ENCODE results near the gene GYPC.

The GYPC gene

DNA sequence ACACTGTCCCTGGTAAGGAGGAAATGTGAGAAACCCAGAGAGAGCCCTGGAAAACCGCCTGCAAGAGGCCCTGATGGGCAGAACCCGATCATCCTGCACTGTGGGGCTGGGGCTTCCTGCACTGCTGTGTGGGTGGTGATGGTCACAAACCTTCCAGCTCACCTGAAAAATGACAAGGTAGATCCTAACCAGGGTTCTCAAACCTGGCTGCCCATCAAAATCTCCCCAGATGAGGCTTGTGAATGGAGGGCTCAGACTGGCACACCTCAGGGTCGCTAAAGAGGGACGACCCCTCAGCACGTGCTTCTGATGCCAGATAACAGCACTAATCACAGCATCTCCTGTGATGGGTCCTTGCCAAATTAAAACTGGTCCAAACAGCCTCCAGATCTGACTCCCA, 74.7 kb downstream of the GYPC start:
- DNase-seq (ENCODE audit: low read depth, low spot score) = no peak

GRCh38 chr2:126731353-126731752, 75.4 kb downstream of the GYPC start:
- DNase-seq (ENCODE audit: low read depth, low spot score) = no peak

GRCh38 chr2:126732682-126733245, 76.8 kb downstream of the GYPC start:
- DNase-seq (ENCODE audit: low read depth, low spot score) = no peak

GRCh38 chr2:126733795-126734194, 77.8 kb downstream of the GYPC start:
- DNase-seq (ENCODE audit: low read depth, low spot score) = no peak

DNA sequence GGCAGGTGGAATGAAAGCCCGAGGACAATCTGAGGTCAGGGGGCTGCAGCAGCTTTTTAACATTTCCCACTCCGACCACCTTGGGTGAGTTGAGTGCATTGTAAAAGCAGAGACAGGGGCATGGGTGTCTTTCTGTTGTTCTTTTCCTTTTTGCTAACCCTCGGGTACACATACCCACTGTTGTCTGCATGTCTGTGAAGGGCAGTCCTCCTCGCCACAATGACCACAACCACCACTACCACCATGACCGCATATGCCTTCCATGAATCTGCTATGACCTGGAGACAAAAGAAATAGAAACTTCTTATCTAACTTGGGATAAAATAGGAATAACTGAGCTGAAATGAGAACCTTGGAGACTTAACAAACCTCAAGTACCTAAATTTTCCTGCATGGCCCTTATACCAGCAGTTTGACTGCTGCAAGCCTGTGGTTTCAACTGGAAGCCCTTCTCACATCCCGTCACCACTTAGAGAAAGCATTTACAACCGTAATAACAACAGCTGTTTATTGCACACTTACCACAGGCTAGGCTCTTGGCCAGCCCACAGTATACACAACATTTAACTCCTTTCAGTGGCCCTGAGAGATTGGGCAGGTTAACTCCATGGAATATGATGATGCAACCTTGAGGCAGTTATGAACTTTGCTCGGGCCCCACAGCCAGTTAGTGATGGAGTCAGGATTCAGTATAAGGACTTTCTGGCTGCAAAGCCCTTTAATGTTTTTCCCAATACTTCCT, 80.3 kb downstream of the GYPC start:
- DNase-seq (ENCODE audit: low read depth, low spot score) = no peak

GRCh38 chr2:126739141-126739540, 83.2 kb downstream of the GYPC start:
- no peak for DNase-seq (ENCODE audit: low read depth, low spot score)

- DNase-seq (ENCODE audit: low read depth, low spot score) = no peak
These were observed 88.7 kb downstream of the GYPC start for GRCh38 chr2:126744640-126745039.
